Parathyroid adenoma (tissue), 2 donors: ENCODE measurements around the gene RTN4.

ENCODE experiments used
- H2AFZ ChIP-seq: fragments of 300-600 bp; sonication (generic); one replicate; pipeline ENCODE4 v1.7.0; 2017; ENCODE audit warnings: antibody characterized with exemption, mild to moderate bottlenecking
- H3K27ac ChIP-seq: fragments of 300-600 bp; sonication (generic); one replicate; pipeline ENCODE4 v1.7.0; 2017
- H3K27me3 ChIP-seq: fragments of 300-600 bp; sonication (generic); one replicate; pipeline ENCODE4 v1.7.0; 2017; ENCODE audit warnings: low read length; ENCODE audit not compliant: control insufficient read depth, insufficient read depth
- H3K36me3 ChIP-seq: fragments of 300-600 bp; sonication (generic); one replicate; pipeline ENCODE4 v1.7.0; 2017; ENCODE audit warnings: low read length; ENCODE audit not compliant: control insufficient read depth, insufficient read depth
- H3K4me1 ChIP-seq: fragments of 300-600 bp; sonication (generic); one replicate; pipeline ENCODE4 v1.7.0; 2017; ENCODE audit warnings: control low read depth
- H3K4me2 ChIP-seq: fragments of 300-600 bp; sonication (generic); one replicate; pipeline ENCODE4 v1.7.0; 2017; ENCODE audit warnings: low read length
- H3K4me3 ChIP-seq: fragments of 300-600 bp; sonication (generic); one replicate; pipeline ENCODE4 v1.7.0; 2017; ENCODE audit warnings: low read depth, low read length
- H3K79me2 ChIP-seq: fragments of 300-600 bp; sonication (generic); one replicate; pipeline ENCODE4 v1.7.0; 2017; ENCODE audit warnings: control low read depth
- H3K9ac ChIP-seq: fragments of 300-600 bp; sonication (generic); one replicate; pipeline ENCODE4 v1.7.0; 2017; ENCODE audit warnings: mild to moderate bottlenecking
- H3K9me3 ChIP-seq: fragments of 300-600 bp; sonication (generic); one replicate; pipeline ENCODE4 v1.7.0; 2017; ENCODE audit warnings: low read length; ENCODE audit not compliant: control insufficient read depth
- CTCF ChIP-seq: fragments of 300-600 bp; sonication (generic); IDR thresholded peaks from one replicate; pipeline ENCODE4 v1.7.0; 2017; ENCODE audit warnings: antibody characterized with exemption, mild to moderate bottlenecking
- donor health status: primary hyperparathyroidism.

Gene RTN4

GRCh38 chr2:55089726-55090125 lies 39.5 kb upstream of the RTN4 start:
- no peak overlapping the region for H3K4me3 ChIP-seq
- H3K9ac ChIP-seq, result no peak overlapping the region
- TF ChIP-seq CTCF, result no peak
- no peaks in the 10 kb centered on the region for H3K4me1 ChIP-seq
- H3K9me3 ChIP-seq, result no peaks in the 10 kb centered on the region
- H3K27me3 ChIP-seq, result no peaks in the 10 kb centered on the region
- no peak overlapping the region for H2AFZ ChIP-seq
- H3K27ac ChIP-seq, result no peak overlapping the region
- no peak overlapping the region for H3K4me2 ChIP-seq
- no peaks in the 10 kb centered on the region for H3K79me2 ChIP-seq
- no peaks in the 10 kb centered on the region for H3K36me3 ChIP-seq

GRCh38 chr2:55088400-55088799 lies 38.1 kb upstream of the RTN4 start:
- H3K4me3 ChIP-seq, result no peak overlapping the region
- H3K27ac ChIP-seq, result no peak overlapping the region
- H3K9ac ChIP-seq, result no peak overlapping the region
- no peak overlapping the region for H3K4me2 ChIP-seq
- no peak overlapping the region for H2AFZ ChIP-seq
- no peaks in the 10 kb centered on the region for H3K79me2 ChIP-seq
- H3K36me3 ChIP-seq, result no peaks in the 10 kb centered on the region
- no peaks in the 10 kb centered on the region for H3K27me3 ChIP-seq
- TF ChIP-seq CTCF, result no peak
- H3K4me1 ChIP-seq, result no peaks in the 10 kb centered on the region
- H3K9me3 ChIP-seq, result no peaks in the 10 kb centered on the region

- Histone ChIP-seq H3K79me2 (no peaks in the 10 kb centered on the region), H3K4me2 (no peak overlapping the region), H3K9me3 (no peaks in the 10 kb centered on the region), H3K36me3 (no peaks in the 10 kb centered on the region), H3K27me3 (no peaks in the 10 kb centered on the region), H2AFZ (no peak overlapping the region), H3K4me1 (no peaks in the 10 kb centered on the region), H3K27ac (no peak overlapping the region), H3K4me3 (no peak overlapping the region), H3K9ac (no peak overlapping the region)
- TF ChIP-seq CTCF, result no peak
Measured at GRCh38 chr2:55087936-55088335, 37.7 kb upstream of the RTN4 start.

- no peaks in the 10 kb centered on the region for H3K4me1 ChIP-seq
- no peak overlapping the region for H3K4me3 ChIP-seq
- H3K36me3 ChIP-seq, result no peaks in the 10 kb centered on the region
- no peak overlapping the region for H3K9ac ChIP-seq
- TF ChIP-seq CTCF, result no peak
- no peaks in the 10 kb centered on the region for H3K9me3 ChIP-seq
- H3K27me3 ChIP-seq, result no peaks in the 10 kb centered on the region
- H3K79me2 ChIP-seq, result no peaks in the 10 kb centered on the region
- no peak overlapping the region for H3K4me2 ChIP-seq
- no peak overlapping the region for H2AFZ ChIP-seq
- no peak overlapping the region for H3K27ac ChIP-seq
Measured at GRCh38 chr2:55087501-55087900, 37.2 kb upstream of the RTN4 start.

- no peaks in the 10 kb centered on the region for H3K79me2 ChIP-seq
- no peaks in the 10 kb centered on the region for H3K36me3 ChIP-seq
- TF ChIP-seq CTCF, result no peak
- H3K27me3 ChIP-seq, result no peaks in the 10 kb centered on the region
- H3K4me3 ChIP-seq, result no peak overlapping the region
- no peak overlapping the region for H3K4me2 ChIP-seq
- H3K27ac ChIP-seq, result no peak overlapping the region
- H3K4me1 ChIP-seq, result no peaks in the 10 kb centered on the region
- no peaks in the 10 kb centered on the region for H3K9me3 ChIP-seq
- H2AFZ ChIP-seq, result no peak overlapping the region
- H3K9ac ChIP-seq, result no peak overlapping the region
Measured at GRCh38 chr2:55085113-55086040, 35.1 kb upstream of the RTN4 start.
